Jurkat, Clone E6-1 (cell line): ENCODE measurements around the gene PRRT1B.

ENCODE experiments used
- DNase-seq: peaks from one replicate; pipeline ENCODE4 v3.0.0-alpha.2; 2011; ENCODE audit warnings: low read depth, low spot score
- H3K4me3 ChIP-seq: 2 replicates; pipeline ENCODE4 v1.5.1; 2011; ENCODE audit warnings: mild to moderate bottlenecking, low read length, control low read depth, moderate library complexity

PRRT1B gene

DNA sequence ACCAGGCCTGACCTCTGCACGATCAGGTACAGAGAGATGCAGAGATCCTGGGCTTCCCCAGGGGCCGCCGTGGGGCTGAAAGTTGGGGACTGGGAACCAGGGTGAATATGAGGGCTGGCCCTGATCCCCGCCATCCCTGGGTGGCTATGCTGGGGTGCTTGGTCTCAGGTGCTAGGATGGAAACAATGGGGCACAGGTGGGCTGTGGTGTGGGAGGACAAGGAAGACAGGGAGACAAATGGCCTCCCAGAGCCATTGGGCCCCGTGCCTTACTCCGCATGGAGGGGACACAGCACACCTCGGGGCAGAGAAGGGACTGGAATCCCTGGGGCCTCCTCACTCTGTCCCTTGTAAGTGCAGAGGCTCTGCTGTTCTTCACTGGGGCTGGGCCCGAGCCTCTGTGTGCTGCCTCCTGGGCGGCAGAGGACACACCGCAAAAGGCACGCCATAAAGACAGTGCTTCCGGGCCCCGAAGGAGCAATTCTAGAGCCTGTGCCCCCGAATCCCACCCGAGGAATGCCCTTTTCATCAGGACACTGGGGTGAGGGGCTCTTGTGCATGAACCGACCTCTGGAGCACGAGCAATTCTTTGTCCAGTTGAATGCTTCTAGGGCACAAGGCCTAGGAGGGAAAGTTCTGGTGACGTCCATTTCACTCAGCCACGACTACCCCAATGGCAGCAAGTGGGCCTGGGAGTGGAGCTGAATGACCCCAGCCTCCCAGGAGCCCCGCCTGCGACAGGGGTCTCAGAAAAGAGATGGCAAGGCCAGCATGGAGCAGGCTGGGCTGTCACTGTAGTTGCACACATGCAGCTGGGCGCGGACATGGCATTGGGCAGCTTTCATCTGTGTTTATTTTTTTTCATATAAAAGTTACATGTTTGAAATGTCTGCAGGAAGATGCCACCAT is 30.9 kb downstream of the PRRT1B start:
- no peak for DNase-seq

DNA sequence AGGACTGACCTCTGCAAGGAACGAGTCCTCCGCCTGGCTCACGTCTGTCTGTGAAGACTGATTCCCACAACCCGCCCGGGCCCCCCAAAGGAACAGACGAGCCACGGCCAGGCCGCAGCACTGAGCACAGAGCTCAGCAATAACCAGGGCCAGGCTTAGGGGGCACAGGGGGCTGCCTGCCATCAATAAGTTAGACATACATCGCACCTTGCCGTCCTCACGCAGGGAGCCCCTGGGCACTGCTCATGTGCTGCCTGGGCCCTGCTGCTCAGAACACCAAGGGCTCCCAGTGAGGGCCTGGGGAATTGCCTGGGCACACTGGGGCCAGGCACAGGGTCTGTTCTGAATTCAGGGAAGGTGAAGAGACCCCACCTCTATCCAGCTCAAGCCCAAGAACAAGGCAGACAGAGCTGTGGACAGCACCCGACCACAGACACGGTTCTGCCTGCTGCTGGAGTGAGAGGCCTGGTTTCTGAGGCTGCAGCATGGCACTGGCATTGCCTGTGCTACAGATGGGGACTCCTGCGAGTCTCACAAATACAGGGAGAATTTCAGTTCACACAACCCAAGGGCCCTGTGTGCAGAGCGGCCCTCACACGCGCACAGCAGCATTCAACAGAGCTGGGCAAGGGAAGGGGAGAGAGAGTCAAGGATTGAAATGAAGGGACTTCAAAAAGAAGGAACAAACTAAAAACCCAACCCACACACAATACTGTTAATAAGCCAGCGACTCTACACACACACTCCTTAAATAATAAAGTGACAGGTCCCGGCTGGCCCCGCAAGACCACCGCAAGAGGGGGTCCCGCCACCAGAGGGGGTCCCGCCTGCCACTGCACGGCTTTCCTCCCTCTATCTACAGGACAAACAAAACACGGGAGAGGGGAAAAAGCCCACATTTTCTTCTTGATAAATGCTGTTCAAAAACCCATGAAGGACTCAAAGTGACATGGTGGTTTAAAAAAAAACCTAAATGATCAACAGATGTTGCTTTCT is 32.0 kb downstream of the PRRT1B start:
- DNase-seq = no peak
- no peak overlapping the region for H3K4me3 ChIP-seq

More for the DNA sequence above, 30.9 kb downstream of the PRRT1B start:
- H3K4me3 ChIP-seq = no peak overlapping the region

DNA sequence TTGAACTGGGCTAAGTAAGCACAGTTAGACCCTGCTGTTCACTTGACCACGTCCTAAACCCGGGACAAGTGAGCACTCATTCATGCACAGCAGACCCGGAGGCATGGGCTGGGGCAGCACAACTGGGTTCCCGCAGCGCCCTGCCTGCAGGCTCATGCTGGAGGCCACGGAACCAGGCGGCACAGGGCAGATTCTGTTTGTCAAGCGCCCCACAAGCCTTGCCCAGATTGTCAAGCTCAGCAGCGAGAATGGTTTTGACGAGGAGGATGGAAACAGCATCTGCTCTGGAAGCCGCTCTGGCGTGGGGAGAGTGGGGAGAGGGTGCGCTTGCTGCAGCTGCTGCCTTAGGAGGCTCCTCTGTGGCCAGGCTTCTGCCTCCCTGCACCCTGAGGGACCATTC is 32.7 kb downstream of the PRRT1B start:
- H3K4me3 ChIP-seq = no peak overlapping the region
- no peak for DNase-seq

DNA sequence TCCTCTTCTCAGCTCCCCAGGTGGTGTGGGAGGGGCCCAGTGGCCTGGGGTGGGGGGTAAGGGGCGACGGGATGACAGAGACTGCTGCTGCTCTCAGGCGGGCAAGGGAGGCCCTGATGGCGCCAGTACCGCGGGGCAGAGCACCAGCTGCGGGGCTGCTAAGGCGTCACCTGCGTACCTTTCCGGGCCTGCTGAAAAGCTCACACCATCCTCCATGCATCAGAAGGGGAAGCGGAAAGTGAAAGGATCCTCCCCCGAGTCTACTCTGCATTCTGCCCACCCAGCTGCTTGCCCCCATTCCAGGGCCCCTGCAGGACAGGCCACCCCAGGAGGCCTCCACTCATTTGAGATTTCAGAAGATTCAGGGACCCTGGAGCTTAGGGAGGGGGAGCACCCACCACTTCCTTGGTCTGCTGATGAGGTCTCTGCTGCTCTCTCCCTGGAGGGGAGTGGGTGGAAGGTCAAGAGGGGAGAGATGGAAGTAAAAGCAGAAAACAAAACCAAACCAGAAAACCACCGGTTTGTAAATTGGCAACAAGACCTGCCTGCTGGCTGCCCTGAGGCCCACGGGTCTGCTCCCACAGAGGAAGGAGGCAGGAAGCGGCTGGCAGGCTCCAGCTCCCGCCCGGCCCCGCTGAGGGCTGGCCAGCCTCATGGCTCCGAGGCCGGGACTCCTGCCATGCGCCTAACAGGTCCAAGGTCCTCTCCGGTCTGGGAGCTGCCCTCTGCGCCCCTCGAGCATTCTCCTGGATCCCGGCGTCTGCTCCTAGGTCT is 33.6 kb downstream of the PRRT1B start:
- H3K4me3 ChIP-seq = no peak overlapping the region
- DNase-seq = no peak

DNA sequence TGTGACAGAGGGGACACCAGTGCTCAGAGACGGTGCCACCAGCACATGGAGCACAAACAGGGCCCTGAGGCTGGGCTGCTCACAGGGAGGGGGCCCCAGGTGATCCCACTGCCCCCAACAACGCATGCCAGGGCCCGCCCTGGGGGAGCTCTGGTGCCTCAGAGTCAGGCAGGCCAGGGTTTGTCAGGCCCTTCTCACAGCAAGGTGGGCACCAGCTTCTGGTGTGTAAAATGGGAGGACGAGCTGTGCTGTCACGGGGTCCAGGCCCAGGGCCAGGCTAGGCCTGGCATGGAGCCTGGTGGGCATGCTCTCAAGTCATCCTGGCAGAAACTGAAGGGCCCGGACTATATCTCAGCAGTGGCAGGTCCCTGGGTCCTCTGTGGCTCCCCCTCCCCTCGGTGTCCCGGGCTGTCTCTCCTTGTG is 34.5 kb downstream of the PRRT1B start:
- no peak overlapping the region for H3K4me3 ChIP-seq
- DNase-seq = no peak

DNA sequence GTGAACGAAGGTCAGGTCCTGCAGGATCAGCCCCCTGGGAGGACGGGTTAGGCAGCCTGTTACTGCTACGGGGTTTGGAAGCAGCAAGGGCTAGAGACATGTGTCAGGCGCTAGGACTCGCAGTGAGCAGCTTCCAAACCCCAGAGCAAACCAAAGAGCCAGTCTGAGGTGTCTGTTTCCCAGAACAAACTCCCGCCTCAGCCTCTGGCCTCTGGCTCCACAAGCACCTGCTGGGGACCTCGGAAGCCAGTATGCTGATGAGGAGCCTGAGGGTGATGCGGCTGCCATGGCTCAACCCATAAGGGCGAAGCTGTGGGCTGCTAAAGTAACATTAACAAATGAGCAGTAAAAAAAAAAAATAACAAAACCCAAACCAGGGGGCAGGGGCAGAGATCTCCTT is 35.0 kb downstream of the PRRT1B start:
- no peak overlapping the region for H3K4me3 ChIP-seq
- DNase-seq = no peak

DNA sequence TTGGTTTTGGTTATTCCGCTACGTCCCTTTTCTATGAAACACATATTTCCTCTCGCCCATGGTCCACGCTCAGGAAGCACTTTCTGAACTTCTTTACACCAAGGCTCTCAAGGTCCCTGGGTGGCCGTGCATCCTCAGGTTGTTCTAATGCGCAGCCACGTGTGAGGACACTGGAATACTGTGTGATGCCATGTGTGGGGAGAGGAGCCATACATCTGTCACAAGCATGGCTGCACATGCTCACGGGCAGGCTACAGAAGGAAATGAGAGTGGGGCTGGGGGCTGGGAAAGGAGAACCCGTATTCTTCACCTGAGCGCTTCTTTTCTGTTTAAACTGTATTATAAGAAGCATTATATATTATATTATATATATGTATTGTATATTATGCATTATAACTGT is 36.7 kb downstream of the PRRT1B start:
- H3K4me3 ChIP-seq = no peak overlapping the region
- no peak for DNase-seq

DNA sequence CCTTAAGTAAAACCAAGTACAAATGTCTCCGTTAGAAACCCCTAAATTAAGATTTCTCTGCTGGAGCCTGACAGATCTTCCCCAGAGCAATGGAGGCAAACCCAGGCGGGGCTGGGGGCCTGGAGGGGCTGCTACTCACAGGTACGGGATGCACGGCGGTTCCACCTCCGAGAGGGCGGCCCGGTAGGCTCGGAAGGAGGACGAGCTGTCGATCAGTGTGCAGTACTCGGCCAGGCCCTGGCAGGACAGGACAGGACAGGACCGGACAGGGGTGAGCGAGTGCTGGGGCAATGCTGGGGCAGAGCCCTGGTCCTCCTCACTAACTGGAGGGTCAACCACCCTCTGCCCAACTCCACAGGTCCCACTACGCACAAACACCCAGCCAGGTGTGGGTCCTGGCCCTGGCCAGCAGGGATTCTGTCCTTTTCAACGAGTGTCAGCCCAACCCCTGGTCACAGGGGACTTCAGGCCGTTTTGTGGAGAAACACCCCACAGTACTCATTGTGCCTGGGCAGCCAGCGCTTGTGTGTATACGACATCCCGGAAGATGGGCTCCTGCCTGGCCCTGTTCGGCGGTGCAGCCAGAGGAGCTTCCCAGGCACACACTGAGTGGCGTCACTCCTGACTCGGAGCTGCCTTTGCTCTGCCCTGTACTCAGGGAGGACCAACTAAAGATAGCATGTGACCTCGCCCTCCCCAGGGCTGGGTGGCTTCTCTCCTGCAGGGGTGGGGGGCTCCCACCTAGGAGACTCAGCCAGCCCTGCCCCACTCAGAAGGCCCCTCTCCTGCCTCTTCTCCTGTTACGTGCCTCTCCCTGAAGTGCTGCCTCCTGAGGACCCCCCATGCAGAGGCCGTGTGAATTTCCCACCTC is 37.4 kb downstream of the PRRT1B start:
- DNase-seq = no peak
- H3K4me3 ChIP-seq = no peak overlapping the region

DNA sequence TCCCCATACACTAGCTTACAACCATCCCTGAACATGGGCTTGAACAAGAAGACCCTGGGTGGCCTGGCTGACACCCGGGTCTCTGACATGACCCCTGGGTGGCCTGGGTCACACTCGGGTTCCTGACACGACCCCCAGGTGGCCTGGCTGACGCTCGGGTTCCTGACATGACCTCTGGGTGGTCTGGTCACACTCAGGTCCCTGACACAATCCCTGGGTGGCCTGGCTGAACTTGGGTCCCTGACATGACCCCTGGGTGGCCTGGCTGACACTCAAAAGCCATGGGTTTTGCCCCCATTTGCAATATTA is 38.0 kb downstream of the PRRT1B start:
- no peak overlapping the region for H3K4me3 ChIP-seq
- no peak for DNase-seq

DNA sequence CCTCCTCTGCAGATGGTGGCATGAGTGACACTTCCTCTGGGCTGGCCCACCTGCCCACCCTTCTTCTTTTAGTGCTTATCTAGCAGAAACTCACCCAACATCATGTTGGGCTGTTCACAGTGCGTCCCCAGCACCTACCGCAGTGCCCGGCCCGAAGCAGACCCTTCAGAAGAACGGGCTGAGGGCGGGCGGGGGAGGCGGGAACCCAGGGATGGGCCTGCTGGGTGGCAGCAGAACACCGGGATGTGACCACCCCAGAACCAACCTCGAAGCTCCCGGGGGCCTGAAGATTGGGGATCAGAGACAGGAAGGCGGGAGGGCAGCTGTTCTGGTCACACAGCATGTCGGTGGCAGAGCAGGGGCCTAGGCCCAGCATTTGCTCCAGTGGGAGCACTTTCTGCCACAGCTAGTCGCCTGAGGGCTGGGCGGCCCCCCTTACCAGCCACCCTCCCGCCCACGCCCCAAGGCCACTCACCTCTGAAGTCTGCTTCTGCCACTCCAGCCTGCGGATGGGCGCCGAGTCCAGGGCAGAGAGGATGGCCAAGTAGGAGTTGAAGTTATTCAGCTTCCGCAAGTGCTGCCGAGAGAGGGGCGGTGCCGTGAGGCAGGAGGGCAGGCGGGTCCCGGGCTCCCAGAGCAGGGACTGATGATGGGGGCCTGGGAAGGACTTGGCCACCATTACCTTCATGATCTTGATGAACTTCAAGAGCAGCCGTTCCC is 38.7 kb downstream of the PRRT1B start:
- no peak for DNase-seq
- no peak overlapping the region for H3K4me3 ChIP-seq

DNA sequence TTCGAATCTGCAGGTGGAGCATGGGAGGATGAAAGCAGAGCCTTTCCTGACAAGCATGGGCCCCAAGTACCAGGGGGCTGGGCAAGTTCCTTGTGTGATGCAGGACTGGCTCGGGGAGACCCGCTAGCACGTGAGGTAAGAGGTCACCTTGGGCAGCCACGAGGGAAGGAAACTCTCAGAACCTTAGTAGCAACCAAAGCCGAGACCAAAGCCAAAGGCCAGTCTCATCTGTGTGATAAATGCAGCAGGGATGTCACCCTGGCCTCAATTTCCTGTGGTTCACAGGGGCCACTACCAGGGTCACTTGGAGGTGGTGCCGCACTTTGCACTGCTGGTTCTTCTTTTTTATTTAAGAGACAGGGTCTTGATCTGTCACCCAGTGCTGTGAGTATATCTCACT is 39.5 kb downstream of the PRRT1B start:
- DNase-seq = no peak
- H3K4me3 ChIP-seq = no peak overlapping the region

DNA sequence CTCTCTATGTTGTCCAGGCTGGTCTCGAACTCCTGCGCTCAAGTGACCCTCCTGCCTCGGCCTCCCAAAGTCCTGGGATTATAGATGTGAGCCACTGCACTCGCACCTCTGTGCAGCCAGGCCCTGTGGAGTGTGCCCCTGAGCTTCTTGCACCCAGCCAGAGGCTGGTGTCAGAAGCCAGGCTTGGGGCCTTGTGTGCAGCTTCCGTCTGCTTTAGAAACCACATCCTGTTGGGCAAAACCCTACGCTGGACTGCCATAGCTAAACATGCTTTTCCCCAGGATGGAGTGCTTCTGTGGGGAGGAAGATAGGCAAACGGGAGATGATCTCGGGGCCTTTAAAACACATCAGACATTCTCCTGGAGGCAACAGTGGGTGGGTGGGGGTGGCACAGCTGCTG is 40.1 kb downstream of the PRRT1B start:
- H3K4me3 ChIP-seq = no peak overlapping the region
- peak; percentile 82 for DNase-seq

DNA sequence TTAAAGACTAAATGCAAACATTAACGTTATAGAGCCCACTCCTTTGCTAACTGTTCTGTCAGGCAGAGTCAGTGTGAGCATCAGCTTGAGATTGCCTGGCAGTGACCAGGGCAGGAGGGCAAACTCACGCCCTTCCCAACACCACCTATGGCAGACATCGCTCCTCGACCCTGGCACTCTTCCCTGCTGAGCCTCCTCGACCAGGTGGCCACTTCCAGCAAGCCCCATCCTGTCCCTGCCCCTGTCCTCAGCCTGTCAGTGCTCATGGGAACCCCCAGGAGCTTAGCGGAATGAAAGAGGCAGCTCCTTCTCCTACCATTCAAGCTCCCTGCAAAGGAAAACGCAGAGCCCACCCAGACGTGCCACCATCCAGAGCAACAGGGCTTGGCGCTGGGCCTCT is 42.0 kb downstream of the PRRT1B start:
- no peak overlapping the region for H3K4me3 ChIP-seq
- no peak for DNase-seq

DNA sequence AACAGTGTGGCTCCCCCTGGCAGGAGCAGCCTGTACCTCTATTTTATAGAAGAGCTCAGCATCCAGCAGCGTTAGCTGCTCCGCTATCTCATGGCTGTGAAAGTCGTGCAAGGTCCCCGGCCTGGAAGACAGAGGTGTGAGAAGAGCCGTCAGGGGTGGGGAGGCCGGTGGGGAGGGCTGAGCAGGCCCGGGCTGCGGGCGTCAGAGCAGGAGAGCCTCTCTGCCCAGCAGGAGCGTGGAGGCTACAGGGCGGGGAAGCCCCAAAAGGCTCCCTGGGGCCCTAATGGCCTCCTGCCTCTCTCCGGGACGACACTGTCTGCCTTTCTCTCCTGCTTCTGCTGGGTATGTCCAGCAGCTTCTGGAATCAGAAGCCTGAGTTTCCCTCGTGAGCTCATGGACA is 42.6 kb downstream of the PRRT1B start:
- DNase-seq = no peak
- no peak overlapping the region for H3K4me3 ChIP-seq

DNA sequence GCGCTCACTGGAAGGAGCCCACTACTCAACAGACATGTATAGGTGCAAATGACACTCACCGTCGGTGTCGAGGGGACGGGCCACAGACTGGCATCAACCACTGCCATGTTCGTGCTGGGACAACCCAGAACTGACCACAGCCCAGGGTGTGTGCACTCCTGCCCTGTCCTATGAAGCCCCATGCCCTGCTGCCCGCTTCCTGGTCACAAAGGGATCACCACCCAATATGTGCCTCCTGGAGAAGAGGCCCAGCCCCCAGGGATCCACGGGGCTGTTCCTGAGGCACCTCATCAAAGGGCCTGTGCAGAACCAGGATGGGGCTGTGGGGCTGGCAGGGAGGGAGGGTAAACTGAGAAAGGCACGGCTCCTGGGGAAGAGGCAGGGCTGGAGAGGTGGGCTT is 43.1 kb downstream of the PRRT1B start:
- DNase-seq = no peak
- H3K4me3 ChIP-seq = no peak overlapping the region

DNA sequence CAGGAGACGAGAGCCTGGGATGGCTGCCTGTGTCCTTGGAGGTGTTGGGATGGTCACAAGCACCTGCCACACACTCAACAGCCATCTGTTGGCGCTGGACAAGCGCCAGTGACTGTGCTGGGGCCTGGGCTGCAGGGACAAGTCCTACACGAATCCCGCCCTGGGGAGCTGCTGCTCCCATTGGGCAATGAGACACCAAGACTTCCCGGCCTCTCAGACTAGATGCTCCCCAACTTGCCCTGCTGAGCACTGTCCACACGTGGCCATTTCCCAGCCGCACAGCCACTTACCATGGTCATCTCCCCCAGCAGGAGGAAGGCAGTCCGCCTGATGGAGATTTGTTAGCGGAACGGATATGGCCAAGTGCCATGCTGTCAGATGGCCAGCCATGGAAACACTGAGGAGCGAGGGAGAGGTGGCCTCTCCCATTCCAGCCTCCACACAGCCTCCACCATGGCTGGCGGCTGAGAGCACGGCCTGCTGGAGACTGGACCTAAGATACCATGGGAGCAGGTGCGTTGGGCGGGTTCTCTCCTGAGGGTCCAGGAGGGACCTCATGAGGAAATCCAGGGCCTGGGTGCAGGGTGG is 43.9 kb downstream of the PRRT1B start:
- no peak for DNase-seq
- H3K4me3 ChIP-seq = no peak overlapping the region

DNA sequence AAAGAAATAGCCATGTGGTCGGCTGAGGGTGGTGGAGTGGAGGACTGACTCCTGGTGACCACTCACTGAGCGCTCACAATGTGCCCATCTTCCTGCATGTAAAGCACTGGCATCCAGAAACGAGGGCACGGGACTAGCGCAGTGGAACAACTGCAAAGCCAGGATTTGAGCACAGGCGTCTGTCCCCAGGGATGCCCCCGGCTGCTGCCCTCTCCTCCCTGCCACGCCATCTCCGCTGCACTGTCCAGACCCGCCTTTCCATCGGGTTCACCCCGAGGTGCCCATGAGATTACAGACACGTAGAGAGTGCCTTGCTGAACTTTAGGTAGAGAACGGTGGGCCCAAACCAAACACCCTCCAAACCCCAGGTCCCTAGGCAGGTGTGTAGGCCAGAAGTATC is 44.7 kb downstream of the PRRT1B start:
- no peak overlapping the region for H3K4me3 ChIP-seq
- no peak for DNase-seq

DNA sequence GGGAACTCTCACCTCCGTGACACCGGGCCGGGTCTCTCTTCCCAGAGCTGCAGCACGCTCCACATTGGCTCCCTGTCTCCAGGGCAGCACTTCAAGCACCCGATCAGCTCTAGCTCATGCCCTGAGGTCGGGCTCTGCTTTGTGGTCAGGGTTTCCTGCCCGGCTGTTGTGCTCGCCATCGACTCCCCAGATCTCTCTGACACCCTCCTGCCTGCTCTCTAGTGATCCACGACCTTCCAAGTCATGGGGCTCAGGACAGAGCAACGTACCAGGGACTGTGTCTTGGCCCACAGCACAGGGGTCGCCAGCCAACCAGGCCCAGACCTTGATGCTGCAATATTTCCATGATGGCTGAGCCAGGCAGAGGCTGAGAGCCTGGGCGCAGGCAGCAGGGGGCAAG is 45.1 kb downstream of the PRRT1B start:
- DNase-seq = peak; percentile 24
- H3K4me3 ChIP-seq = no peak overlapping the region
